Measurements from ENCODE around the gene SYNGR2.
A peak's percentile ranks its signal among the peaks of the same experiment; 100 is the strongest.

The SYNGR2 gene

DNA sequence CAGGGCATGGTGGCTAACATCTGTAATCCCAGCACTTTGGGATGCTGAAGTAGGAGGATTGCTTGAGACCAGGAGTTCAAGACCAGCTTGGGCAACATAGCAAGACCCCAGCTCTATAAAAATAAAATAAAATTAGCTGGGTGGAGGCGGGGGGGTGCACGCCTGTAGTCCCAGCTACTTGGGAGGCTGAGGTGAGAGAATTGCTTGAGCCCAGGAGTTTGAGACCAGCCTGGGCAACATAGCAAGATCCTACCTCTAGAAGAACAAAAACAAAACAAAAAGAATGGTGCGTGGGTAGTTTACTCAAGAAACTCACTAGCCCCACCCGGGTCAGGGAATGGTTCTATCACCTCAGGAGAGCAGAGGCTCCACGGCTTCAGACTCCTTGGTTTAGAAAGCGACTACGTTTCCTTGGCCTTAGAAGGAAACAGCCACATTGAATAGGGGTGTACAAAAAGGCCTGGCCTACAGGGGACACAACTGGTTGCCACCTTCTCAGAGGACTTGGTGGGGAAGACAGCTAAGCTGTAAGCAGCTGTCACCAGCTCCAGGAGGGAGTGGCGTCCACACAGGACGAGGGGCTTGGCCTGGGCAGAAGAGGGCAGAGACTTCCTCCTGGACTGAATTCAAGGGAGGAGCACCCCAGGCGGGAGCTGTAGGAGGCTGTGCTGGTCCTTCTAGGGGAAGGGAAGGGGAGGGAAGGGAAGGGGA is 17.8 kb downstream of the SYNGR2 start:
- TF ChIP-seq ZFX (IDR thresholded peaks at IDR 0.05): no peak
- H3K27ac ChIP-seq: peak overlapping the region; percentile 92

DNA sequence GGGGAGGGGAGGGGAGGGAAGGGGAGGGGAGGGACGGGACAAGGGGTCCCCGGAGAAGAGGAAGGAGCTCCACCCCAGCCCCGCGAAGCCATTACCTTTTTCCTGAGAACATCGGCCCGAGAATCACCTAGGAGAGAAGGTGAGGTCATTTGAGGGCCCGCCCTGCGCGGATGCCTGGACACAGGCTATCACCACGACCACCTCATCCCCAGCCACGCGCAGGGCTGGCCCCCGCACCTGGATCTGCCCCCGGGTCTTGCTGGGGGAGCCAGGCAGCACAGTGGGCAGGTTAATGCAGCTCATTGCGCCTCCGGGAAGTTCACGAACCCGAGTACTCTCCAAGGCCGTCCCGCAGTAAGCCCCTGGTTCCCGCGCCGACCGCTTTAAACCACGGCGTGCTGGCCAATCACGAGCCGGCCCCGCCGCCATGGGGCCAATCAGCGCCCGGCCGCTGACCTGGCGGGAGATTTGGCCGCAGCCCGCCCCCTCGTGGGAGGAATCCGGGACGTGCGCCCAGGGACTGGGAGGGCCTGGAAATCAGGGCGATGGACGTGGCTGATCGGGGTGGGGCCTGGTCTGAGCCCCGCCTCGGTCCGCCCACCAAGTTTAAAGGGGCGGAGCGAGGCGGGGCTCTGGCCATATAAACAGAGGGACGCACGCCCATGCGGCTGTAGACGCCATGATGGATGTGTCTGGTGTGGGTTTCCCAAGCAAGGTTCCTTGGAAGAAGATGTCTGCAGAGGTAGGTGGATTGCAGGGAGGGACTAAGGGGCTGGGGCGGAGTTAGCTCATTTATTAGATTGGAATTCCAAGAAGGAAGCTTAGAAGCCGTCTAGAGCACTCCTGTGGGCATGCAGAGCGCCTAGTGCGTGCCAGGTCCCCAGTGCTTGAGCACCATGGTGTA is 18.6 kb downstream of the SYNGR2 start, which contains the start of the genes AFMID and TK1:
AFMID (plus strand) TSS at position 671 of the 904 bp plus-strand sequence; CDS start at position 680, 9 bp downstream.
TK1 (minus strand) TSS at position 361 of the 904 bp plus-strand sequence; CDS start at position 303, 58 bp downstream.
- peak within 1 kb of the TSS; percentile 92 for H3K27ac ChIP-seq
- no peak for TF ChIP-seq ZFX (IDR thresholded peaks at IDR 0.05)
- TF ChIP-seq, protein P1, sequence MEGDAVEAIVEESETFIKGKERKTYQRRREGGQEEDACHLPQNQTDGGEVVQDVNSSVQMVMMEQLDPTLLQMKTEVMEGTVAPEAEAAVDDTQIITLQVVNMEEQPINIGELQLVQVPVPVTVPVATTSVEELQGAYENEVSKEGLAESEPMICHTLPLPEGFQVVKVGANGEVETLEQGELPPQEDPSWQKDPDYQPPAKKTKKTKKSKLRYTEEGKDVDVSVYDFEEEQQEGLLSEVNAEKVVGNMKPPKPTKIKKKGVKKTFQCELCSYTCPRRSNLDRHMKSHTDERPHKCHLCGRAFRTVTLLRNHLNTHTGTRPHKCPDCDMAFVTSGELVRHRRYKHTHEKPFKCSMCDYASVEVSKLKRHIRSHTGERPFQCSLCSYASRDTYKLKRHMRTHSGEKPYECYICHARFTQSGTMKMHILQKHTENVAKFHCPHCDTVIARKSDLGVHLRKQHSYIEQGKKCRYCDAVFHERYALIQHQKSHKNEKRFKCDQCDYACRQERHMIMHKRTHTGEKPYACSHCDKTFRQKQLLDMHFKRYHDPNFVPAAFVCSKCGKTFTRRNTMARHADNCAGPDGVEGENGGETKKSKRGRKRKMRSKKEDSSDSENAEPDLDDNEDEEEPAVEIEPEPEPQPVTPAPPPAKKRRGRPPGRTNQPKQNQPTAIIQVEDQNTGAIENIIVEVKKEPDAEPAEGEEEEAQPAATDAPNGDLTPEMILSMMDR (conservative IDR thresholded peaks at IDR 0.05): no peak; the same call in 1 of the 2 replicates

DNA sequence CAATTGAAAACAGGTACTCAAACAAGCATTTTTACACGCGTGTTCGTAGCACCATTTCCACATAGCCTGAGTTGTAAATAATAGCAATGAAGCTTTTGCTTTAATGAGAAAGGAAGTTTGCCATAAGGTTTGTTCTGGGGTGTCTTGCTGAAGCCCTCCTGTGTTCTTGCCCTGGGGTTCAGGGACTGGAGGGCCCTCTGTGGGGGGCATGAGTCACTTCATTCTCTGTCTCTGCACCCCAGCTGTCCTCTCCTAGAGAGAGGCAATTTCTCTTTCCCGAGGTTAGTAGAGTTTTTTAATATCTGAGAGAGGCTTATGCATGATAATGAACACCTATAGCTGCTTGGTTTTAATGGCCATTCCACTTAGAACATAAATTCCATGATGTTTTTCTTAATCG is 28.3 kb downstream of the SYNGR2 start:
- no peak overlapping the region for H3K27ac ChIP-seq
- no peak for TF ChIP-seq ZFX (IDR thresholded peaks at IDR 0.05)
- TF ChIP-seq, protein P1 (conservative IDR thresholded peaks at IDR 0.05): no peak

DNA sequence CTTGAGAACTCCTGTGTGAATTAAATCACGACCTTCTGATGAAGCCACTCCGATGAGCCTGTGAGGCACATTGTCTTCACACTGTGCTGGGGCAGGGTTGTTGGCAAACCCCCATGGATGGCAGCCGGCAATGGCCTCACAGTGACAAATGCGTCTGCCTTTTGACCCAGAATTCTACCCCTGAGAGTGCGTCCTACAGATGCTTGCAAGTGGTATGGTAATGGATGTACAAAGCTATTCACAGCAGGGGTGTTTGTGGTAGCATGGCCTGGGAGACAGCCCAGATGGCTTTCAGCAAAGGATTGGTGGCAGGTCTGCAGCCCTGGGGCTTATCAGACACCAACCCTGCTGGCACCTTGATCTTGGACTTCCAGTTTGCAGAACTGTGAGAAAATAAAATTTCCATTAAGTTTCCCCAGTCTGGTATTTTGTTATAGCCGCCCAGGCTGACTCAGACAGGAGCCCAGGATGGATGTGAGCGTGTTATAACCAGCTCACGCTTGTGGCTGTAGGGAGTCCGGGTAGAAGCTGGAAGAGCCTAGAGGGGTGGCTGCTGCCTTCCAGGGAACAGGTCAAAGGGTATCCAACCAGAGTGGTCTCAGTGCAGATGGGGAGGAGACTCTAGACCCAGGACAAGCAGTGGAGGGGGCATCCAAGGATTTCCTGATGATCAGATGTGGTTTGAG is 28.9 kb downstream of the SYNGR2 start:
- TF ChIP-seq ZFX (IDR thresholded peaks at IDR 0.05): no peak
- TF ChIP-seq, protein P1 (conservative IDR thresholded peaks at IDR 0.05): no peak
- peak overlapping the region; percentile 71; the same call in 1 of the 2 replicates for H3K27ac ChIP-seq

DNA sequence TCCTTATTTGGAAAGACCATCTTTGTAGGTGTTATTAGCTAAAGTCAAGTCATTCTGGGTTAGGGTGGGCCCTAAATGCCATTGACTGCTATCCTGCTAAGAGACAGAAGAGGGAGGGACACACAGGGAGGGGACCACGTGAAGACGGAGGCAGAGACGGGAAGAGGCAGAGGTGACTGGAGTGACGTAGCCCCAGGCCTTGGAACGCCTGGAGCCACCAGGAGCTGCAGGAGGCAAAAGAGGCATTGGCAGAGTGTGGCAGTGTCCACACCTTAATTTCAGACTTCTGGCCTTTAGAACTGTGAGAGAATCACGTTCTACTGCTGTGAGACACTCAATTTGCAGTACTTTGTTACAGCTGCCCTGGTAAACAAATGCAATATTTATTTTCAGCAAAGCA is 32.1 kb downstream of the SYNGR2 start:
- no peak for TF ChIP-seq ZFX (IDR thresholded peaks at IDR 0.05)
- peak overlapping the region; percentile 71 for H3K27ac ChIP-seq

DNA sequence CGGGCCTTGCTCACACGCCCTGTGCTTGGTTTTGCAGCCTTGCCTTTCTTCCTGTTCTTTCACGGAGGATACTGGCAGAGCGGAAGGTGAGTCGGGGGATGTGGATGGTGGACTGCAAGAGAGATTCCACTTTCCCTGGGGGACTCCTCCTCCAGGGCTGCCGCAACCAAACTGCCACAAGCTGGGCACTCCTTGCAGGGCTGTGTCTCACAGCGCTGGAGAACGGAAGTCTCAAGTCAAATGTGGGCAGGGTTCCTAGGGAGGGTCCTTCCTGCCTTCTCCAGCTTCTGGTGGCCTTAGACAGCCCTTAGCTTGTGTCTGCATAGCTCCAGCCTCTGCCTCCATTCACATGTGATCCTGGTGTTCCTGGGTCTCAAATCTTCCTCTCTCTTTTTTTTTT is 34.3 kb downstream of the SYNGR2 start:
- H3K27ac ChIP-seq: no peak overlapping the region
- TF ChIP-seq, protein P1 (conservative IDR thresholded peaks at IDR 0.05): no peak
- no peak for TF ChIP-seq ZFX (IDR thresholded peaks at IDR 0.05)

DNA sequence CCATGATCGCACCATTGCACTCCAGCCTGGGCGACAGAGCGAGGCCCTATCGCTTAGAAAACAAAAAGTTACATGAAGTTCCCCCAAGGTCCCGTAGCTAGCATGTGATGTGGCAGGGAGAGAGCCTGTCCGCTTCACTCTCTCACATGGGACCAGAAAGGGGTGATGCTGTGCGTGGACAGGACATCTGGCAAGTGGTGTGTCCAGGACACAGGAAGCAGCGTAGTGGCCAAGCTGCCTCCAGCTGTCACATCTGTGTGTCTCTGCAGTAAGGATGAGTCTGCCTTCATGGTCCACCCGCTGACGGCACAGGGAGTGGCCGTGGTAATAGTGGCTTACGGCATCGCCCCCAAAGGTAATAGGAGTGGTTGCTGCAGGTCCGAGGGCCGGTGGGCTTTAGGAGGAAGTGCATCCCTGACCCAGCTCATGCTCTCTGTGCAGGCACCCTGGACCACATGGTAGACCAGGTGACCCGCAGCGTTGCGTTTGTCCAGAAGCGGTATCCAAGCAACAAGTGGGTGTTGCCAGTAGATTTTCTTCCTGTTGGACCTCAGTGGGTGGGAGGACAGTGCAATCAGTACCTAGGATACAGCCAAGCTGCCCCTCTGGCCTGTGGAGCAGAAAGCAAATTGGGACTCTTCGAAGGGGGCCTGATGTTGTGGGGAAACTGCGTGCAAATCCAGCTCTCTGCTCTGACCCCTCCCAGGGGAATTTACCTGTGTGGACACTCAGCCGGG is 36.2 kb downstream of the SYNGR2 start:
- no peak for TF ChIP-seq ZFX (IDR thresholded peaks at IDR 0.05)
- TF ChIP-seq, protein P1 (conservative IDR thresholded peaks at IDR 0.05): no peak
- H3K27ac ChIP-seq: no peak overlapping the region

All from C4-2B (cell line).